Measurements from ENCODE around the gene MRPL47. TPM values are rescaled to one million over a fixed set of nuclear protein-coding genes. Genes with fewer than 3 reads are reported as not detected.
"Not testable (repeated sequence)": the region's sequence is repeated elsewhere in the genome, so short reads cannot be mapped to it uniquely, and the experiment has no call there.

Gene MRPL47
- polyA plus RNA-seq, 1 of the 3 experiments (the other 2 are of a cell fraction), result 37.8 TPM

- 66% methylated on average over 11 of the region's 11 CpGs for WGBS (ENCODE audit: low lambda C conversion rate)
- Histone ChIP-seq H3K79me2 (ENCODE audit: insufficient read depth) (peaks cover 36% of the 10 kb centered on the region), H3K9me2 (no peaks in the 10 kb centered on the region), H3K4me3 (ENCODE audit: low read depth in 2 of 2, low read length in 1 of 2) (peak overlapping the region; percentile 71 to 80), H3K9me3 (no peaks in the 10 kb centered on the region), H3K36me3 (replicated peaks in 1 of 2; ENCODE audit: control insufficient read depth in 1 of 2, insufficient read depth in 2 of 2, low read length in 1 of 2) (peaks cover 0 to 3% of the 10 kb centered on the region in 2 experiments), H3K4me2 (peak overlapping the region; percentile 76), H3K9ac (peak overlapping the region; percentile 91), H3K4me1 (ENCODE audit: control insufficient read depth in 1 of 2, insufficient read depth in 2 of 2, low read depth in 1 of 2, low read length in 1 of 2) (peaks cover 4 to 10% of the 10 kb centered on the region in 2 experiments; a peak in 2 of 4 replicates), H3K27ac (ENCODE audit: low read depth in 2 of 2, low read length in 1 of 2) (peak overlapping the region; percentile 90 to 93), H3F3A (replicated peaks; ENCODE audit: insufficient read depth) (peaks cover 28% of the 10 kb centered on the region), H2AFZ (ENCODE audit: low read depth) (peak overlapping the region; percentile 88), H3K27me3 (ENCODE audit: insufficient read depth) (no peaks in the 10 kb centered on the region), H4K20me1 (ENCODE audit: insufficient read depth) (peaks cover 24% of the 10 kb centered on the region)
- POLR2A ChIA-PET, result interaction anchor here (0.9 kb wide), 1 partner anchor 15 kb away, joined by 3 read pairs; no protein-coding TSS in a partner anchor
- DNase-seq, result peak; percentile 17
- CTCF ChIA-PET, result interaction anchor here (0.7 to 1.5 kb wide), 6 partner anchors 8 to 115 kb away, joined by 3 read pairs; no protein-coding TSS in a partner anchor
- no peak for TF ChIP-seq RFX5 (IDR thresholded peaks at IDR 0.05; ENCODE audit: low read length)
- no peak for TF ChIP-seq USF2 (IDR thresholded peaks at IDR 0.05; ENCODE audit: borderline replicate concordance, low read depth, low read length)
- peak; percentile 5 for TF ChIP-seq CHD2 (IDR thresholded peaks at IDR 0.05; ENCODE audit: low read length, partially characterized antibody)
- no peak for TF ChIP-seq RXRA (IDR thresholded peaks at IDR 0.05; ENCODE audit: borderline replicate concordance, low read depth)
Observed at GRCh38 chr3:179651687-179652446, 47.4 kb upstream of the MRPL47 start.

GRCh38 chr3:179646177-179646576 is 41.7 kb upstream of the MRPL47 start:
- ChIA-PET POLR2A (no interaction called here), CTCF (interaction anchor here (0.6 kb wide), 1 partner anchor 738 kb away, joined by 3 read pairs; no protein-coding TSS in a partner anchor)
- 46% methylated on average over 3 of the region's 3 CpGs for WGBS (ENCODE audit: low lambda C conversion rate)
- Histone ChIP-seq H3K79me2 (ENCODE audit: insufficient read depth) (no peaks in the 10 kb centered on the region), H3F3A (replicated peaks; ENCODE audit: insufficient read depth) (peaks cover 1% of the 10 kb centered on the region), H3K9me3 (no peaks in the 10 kb centered on the region), H3K9me2 (no peaks in the 10 kb centered on the region), H3K4me2 (no peak overlapping the region), H2AFZ (ENCODE audit: low read depth) (no peak overlapping the region), H3K4me3 (ENCODE audit: low read depth in 2 of 2, low read length in 1 of 2) (no peak overlapping the region), H3K9ac (no peak overlapping the region), H3K4me1 (ENCODE audit: control insufficient read depth in 1 of 2, insufficient read depth in 2 of 2, low read depth in 1 of 2, low read length in 1 of 2) (no peaks in the 10 kb centered on the region), H3K36me3 (replicated peaks in 1 of 2; ENCODE audit: control insufficient read depth in 1 of 2, insufficient read depth in 2 of 2, low read length in 1 of 2) (no peaks in the 10 kb centered on the region), H4K20me1 (ENCODE audit: insufficient read depth) (no peaks in the 10 kb centered on the region), H3K27me3 (ENCODE audit: insufficient read depth) (no peaks in the 10 kb centered on the region), H3K27ac (ENCODE audit: low read depth in 2 of 2, low read length in 1 of 2) (no peak overlapping the region)
- no peak for DNase-seq
- TF ChIP-seq TEAD4 (IDR thresholded peaks at IDR 0.05; ENCODE audit: borderline replicate concordance, insufficient read depth), result no peak
- no peak for TF ChIP-seq IRF3 (IDR thresholded peaks at IDR 0.05; ENCODE audit: low read depth, low read length)

- not testable (repeated sequence) for H2AFZ ChIP-seq (ENCODE audit: low read depth); H3K4me3 ChIP-seq (ENCODE audit: low read depth in 2 of 2, low read length in 1 of 2); H3K9me2 ChIP-seq; H3K27me3 ChIP-seq (ENCODE audit: insufficient read depth); H3K9me3 ChIP-seq; H3K9ac ChIP-seq; DNase-seq; H3K27ac ChIP-seq (ENCODE audit: low read depth in 2 of 2, low read length in 1 of 2); H3K36me3 ChIP-seq (replicated peaks in 1 of 2; ENCODE audit: control insufficient read depth in 1 of 2, insufficient read depth in 2 of 2, low read length in 1 of 2); H3F3A ChIP-seq (replicated peaks; ENCODE audit: insufficient read depth); H3K79me2 ChIP-seq (ENCODE audit: insufficient read depth); H3K4me1 ChIP-seq (ENCODE audit: control insufficient read depth in 1 of 2, insufficient read depth in 2 of 2, low read depth in 1 of 2, low read length in 1 of 2); H4K20me1 ChIP-seq (ENCODE audit: insufficient read depth); H3K4me2 ChIP-seq
- POLR2A ChIA-PET, result interaction anchor here (0.5 to 0.7 kb wide), 2 partner anchors 298 to 645 kb away, joined by 3 to 4 read pairs; no protein-coding TSS in a partner anchor
- CTCF ChIA-PET, result interaction anchor here (0.8 to 1.0 kb wide), 2 partner anchors 9 to 15 kb away, joined by 3 to 8 read pairs; partner anchors contain the start of gene USP13
- 93% methylated on average over 8 of the region's 8 CpGs for WGBS (ENCODE audit: low lambda C conversion rate)
Observed at GRCh38 chr3:179643837-179644236, 39.4 kb upstream of the MRPL47 start.

Measured in SK-N-SH (cell line).